Panc1 (cell line): ENCODE data around the gene ATOSB. TPM values are rescaled to one million over a fixed set of nuclear protein-coding genes. Genes with fewer than 3 reads are reported as not detected.

Experiments
- ATAC-seq: fragments of 200-7000 bp; cut with Tn5 transposase; 2 replicates; pipeline ENCODE4 v1.9.1; 2020; ENCODE audit warnings: mild to moderate bottlenecking, moderate library complexity
- BruUV-seq: library from RNA; stranded (reverse); fragments of 400-500 nt; replicated peaks from 2 replicates; lab custom pipeline; 2021; lab: Mats Ljungman, UMichigan
- CTCF ChIA-PET: fragments of 300-600 bp; sonication (Branson Sonifier 250); formaldehyde crosslinking; loops from one replicate; lab custom pipeline; 2022; ENCODE audit warnings: antibody characterized with exemption; lab: Charles Lee
- POLR2A ChIA-PET: fragments of 300-600 bp; sonication (Branson Sonifier 250); formaldehyde crosslinking; loops from one replicate; lab custom pipeline; 2022; ENCODE audit warnings: antibody characterized with exemption; lab: Charles Lee
- DNase-seq: peaks from one replicate; pipeline ENCODE4 v3.0.0-alpha.2; 2010; ENCODE audit warnings: low read depth, low spot score
- H3K27ac ChIP-seq: 2 replicates; pipeline ENCODE4 v1.5.1; 2011; ENCODE audit warnings: mild to moderate bottlenecking, low read length, inconsistent platforms
- H3K27me3 ChIP-seq: fragments of 200-500 bp; sonication (Bioruptor generic); 2 replicates; pipeline ENCODE4 v1.6.0; 2014; ENCODE audit warnings: low read length, inconsistent platforms; ENCODE audit not compliant: control insufficient read depth, insufficient read depth
- H3K36me3 ChIP-seq: fragments of 200-500 bp; sonication (Bioruptor generic); 2 replicates; pipeline ENCODE4 v1.5.1; 2014; ENCODE audit warnings: inconsistent platforms, mild to moderate bottlenecking, low read length, moderate library complexity; ENCODE audit not compliant: control insufficient read depth, insufficient read depth
- H3K4me1 ChIP-seq: 2 replicates; pipeline ENCODE4 v1.5.1; 2011; ENCODE audit warnings: inconsistent platforms, mild to moderate bottlenecking, low read length, moderate library complexity; ENCODE audit not compliant: control insufficient read depth, insufficient read depth
- H3K4me3 ChIP-seq, 2 experiments: 2 replicates each; pipeline ENCODE4 v1.5.1; 2011 to 2012; ENCODE audit warnings: low read depth in 2 of 2, low read length in 2 of 2, mild to moderate bottlenecking in 2 of 2, inconsistent platforms in 1 of 2, moderate library complexity in 1 of 2
- H3K9me3 ChIP-seq: fragments of 200-500 bp; sonication (Bioruptor generic); 2 replicates; pipeline ENCODE4 v1.5.1; 2014; ENCODE audit warnings: low read depth, mild to moderate bottlenecking, inconsistent platforms, low read length, moderate library complexity; ENCODE audit not compliant: control insufficient read depth, insufficient read depth
- POLR2AphosphoS5 ChIP-seq: IDR thresholded peaks from 2 replicates; pipeline ENCODE4 v1.6.1; 2012; ENCODE audit warnings: mild to moderate bottlenecking, low read depth, low read length, moderate library complexity
- SIN3A ChIP-seq: IDR thresholded peaks from 2 replicates; pipeline ENCODE4 v1.6.1; 2012; ENCODE audit warnings: low read depth, mild to moderate bottlenecking, low read length, moderate library complexity, borderline replicate concordance; ENCODE audit not compliant: insufficient read depth
- TCF7L2 ChIP-seq: IDR thresholded peaks from 2 replicates; pipeline ENCODE4 v1.6.1; 2011; ENCODE audit warnings: mild to moderate bottlenecking, low read depth, low read length, inconsistent platforms
- in situ Hi-C: cut with HindIII; loops from 2 replicates; pipeline ENCODE4 v1.10.0; 2016; ENCODE audit warnings: low sequenced_read_pairs, low pct_unique_long_range_greater_than_20kb
- intact Hi-C: fragments of 100-400 bp; cut with micrococcal nuclease; formaldehyde crosslinking; loops from one replicate; pipeline ENCODE4 v1.10.0; 2022; ENCODE audit not compliant: unreplicated experiment
- total RNA-seq: library from RNA; stranded (reverse); gene quantifications from one replicate; pipeline ENCODE4 v1.2.1, GENCODE V29; 2021; ENCODE audit not compliant: unreplicated experiment
- TF ChIP-seq, protein P1 (sequence below), 2 experiments: IDR thresholded peaks; 2 replicates each; pipeline ENCODE4 v1.6.1; 2011 to 2012; ENCODE audit warnings: low read depth in 2 of 2, control low read depth in 1 of 2, low read length in 1 of 2, mild to moderate bottlenecking in 1 of 2, moderate library complexity in 1 of 2; ENCODE audit not compliant: insufficient read depth in 1 of 2
- TF ChIP-seq, protein P2 (sequence below): fragments of 450-650 bp; IDR thresholded peaks from 2 replicates; pipeline ENCODE4 v1.5.1; 2017; ENCODE audit warnings: mild to moderate bottlenecking

ATOSB gene
- total RNA-seq, 1 experiment from 2014 or later = 23.6 TPM

DNA sequence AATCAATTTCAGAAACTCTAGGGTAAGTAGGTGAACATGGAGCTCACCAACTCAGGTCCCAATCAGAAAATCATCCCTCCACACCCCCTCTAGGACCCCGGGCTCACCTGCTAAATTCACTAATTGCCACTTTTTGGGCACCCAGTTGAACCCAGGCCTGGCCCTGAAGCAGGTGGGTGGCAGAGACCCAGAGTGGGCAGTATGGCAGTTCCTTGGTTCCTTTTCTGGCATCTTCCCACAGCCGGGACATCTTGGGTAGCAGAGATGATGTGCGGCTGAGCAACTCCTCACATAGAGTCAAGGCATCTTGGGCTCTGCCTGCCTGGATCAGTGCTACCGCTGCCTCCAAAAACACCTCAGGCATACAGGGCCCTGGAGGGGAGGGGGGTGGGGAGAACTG is 40.3 kb downstream of the ATOSB start:
- no peaks in the 10 kb centered on the region; the same call in 1 of the 2 replicates for H3K36me3 ChIP-seq
- DNase-seq = no peak
- POLR2A ChIA-PET = no interaction called here

DNA sequence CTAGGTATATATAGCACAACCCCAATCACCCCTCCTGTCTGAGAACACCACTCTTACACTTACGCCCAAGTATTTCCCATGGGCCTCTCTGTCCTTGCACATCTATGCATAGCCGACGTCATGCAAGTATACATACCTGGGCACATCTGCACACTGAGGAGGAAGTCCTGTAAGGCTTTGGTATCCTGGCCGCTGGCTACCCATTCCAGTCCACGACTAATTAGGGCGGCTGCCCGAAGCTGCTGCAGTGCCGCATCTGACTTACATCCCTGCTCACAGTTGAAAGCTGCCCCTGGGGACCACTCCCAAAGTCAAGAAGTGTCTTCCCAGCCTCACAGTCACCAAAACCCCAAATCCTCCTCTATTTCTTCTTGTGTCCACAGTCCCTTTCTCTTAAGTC is 40.9 kb downstream of the ATOSB start:
- ATAC-seq = no peak
- in situ Hi-C loops = no loop called here
- no TSS peak for BruUV-seq
- intact Hi-C loops = no loop called here
- DNase-seq = no peak
- TF ChIP-seq, protein P1, sequence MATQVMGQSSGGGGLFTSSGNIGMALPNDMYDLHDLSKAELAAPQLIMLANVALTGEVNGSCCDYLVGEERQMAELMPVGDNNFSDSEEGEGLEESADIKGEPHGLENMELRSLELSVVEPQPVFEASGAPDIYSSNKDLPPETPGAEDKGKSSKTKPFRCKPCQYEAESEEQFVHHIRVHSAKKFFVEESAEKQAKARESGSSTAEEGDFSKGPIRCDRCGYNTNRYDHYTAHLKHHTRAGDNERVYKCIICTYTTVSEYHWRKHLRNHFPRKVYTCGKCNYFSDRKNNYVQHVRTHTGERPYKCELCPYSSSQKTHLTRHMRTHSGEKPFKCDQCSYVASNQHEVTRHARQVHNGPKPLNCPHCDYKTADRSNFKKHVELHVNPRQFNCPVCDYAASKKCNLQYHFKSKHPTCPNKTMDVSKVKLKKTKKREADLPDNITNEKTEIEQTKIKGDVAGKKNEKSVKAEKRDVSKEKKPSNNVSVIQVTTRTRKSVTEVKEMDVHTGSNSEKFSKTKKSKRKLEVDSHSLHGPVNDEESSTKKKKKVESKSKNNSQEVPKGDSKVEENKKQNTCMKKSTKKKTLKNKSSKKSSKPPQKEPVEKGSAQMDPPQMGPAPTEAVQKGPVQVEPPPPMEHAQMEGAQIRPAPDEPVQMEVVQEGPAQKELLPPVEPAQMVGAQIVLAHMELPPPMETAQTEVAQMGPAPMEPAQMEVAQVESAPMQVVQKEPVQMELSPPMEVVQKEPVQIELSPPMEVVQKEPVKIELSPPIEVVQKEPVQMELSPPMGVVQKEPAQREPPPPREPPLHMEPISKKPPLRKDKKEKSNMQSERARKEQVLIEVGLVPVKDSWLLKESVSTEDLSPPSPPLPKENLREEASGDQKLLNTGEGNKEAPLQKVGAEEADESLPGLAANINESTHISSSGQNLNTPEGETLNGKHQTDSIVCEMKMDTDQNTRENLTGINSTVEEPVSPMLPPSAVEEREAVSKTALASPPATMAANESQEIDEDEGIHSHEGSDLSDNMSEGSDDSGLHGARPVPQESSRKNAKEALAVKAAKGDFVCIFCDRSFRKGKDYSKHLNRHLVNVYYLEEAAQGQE (IDR thresholded peaks at IDR 0.05; ENCODE audit: insufficient read depth in 1 of 2, low read depth in 2 of 2, low read length in 1 of 2) = no peak
- TF ChIP-seq TCF7L2 (no peak), POLR2AphosphoS5 (no peak), SIN3A (no peak)
- TF ChIP-seq, protein P2, sequence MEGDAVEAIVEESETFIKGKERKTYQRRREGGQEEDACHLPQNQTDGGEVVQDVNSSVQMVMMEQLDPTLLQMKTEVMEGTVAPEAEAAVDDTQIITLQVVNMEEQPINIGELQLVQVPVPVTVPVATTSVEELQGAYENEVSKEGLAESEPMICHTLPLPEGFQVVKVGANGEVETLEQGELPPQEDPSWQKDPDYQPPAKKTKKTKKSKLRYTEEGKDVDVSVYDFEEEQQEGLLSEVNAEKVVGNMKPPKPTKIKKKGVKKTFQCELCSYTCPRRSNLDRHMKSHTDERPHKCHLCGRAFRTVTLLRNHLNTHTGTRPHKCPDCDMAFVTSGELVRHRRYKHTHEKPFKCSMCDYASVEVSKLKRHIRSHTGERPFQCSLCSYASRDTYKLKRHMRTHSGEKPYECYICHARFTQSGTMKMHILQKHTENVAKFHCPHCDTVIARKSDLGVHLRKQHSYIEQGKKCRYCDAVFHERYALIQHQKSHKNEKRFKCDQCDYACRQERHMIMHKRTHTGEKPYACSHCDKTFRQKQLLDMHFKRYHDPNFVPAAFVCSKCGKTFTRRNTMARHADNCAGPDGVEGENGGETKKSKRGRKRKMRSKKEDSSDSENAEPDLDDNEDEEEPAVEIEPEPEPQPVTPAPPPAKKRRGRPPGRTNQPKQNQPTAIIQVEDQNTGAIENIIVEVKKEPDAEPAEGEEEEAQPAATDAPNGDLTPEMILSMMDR = no peak
- H3K4me1 ChIP-seq = peaks cover 19% of the 10 kb centered on the region
- H3K36me3 ChIP-seq = no peaks in the 10 kb centered on the region; the same call in none of the 2 replicates
- H3K9me3 ChIP-seq = no peaks in the 10 kb centered on the region
- ChIA-PET CTCF (no interaction called here), POLR2A (no interaction called here)
- no peak overlapping the region for H3K4me3 ChIP-seq
- H3K27me3 ChIP-seq = no peaks in the 10 kb centered on the region
- no peak overlapping the region for H3K27ac ChIP-seq

More for the DNA sequence above, 40.3 kb downstream of the ATOSB start:
- CTCF ChIA-PET = no interaction called here
- TF ChIP-seq SIN3A = no peak
- TF ChIP-seq, protein P2 = no peak
- Histone ChIP-seq H3K27me3 (no peaks in the 10 kb centered on the region), H3K4me3 (no peak overlapping the region), H3K27ac (no peak overlapping the region), H3K4me1 (peaks cover 14% of the 10 kb centered on the region), H3K9me3 (no peaks in the 10 kb centered on the region)
- no peak for ATAC-seq
- no TSS peak for BruUV-seq
- in situ Hi-C loops (no loop called here), intact Hi-C loops (no loop called here)
